GM19043 (cell line): ENCODE results near the gene ACSM3.

Experiments used
- ATAC-seq: cut with Tn5 transposase; IDR thresholded peaks from one replicate; pipeline ENCODE4 v1.9.1; 2021; ENCODE audit warnings: low read depth; ENCODE audit not compliant: unreplicated experiment

The ACSM3 gene

GRCh38 chr16:20846551-20846950 is 82.7 kb downstream of the ACSM3 start:
- no peak for ATAC-seq
